Measurements from ENCODE around the gene TLCD1. TPM values are rescaled to one million over a fixed set of nuclear protein-coding genes. Genes with fewer than 3 reads are reported as not detected.

Gene TLCD1
- total RNA-seq, 2 donors from 2014 or later, result 1.1 to 1.4 TPM

GRCh38 chr17:28719021-28719433 lies 7.0 kb downstream of the TLCD1 start:
- H3K36me3 Mint-ChIP-seq (ENCODE audit: low read depth), result peaks cover 3% of the 10 kb centered on the region
- H3K27ac Mint-ChIP-seq, result peak overlapping the region; percentile 98
- H3K27me3 Mint-ChIP-seq, result peaks cover 14% of the 10 kb centered on the region
- no peak for DNase-seq
- no peak for ATAC-seq
- peak overlapping the region; percentile 98 for H3K4me3 Mint-ChIP-seq
- peaks cover 1% of the 10 kb centered on the region for H3K9me3 ChIP-seq (ENCODE audit: control insufficient read depth, low read length, poor library complexity, severe bottlenecking)
- peaks cover 37% of the 10 kb centered on the region for H3K4me1 Mint-ChIP-seq

GRCh38 chr17:28718333-28719020 lies 7.6 kb downstream of the TLCD1 start:
- H3K36me3 Mint-ChIP-seq (ENCODE audit: low read depth), result peaks cover 3% of the 10 kb centered on the region
- H3K4me3 Mint-ChIP-seq, result peak overlapping the region; percentile 41
- no peak for ATAC-seq
- peaks cover 14% of the 10 kb centered on the region for H3K27me3 Mint-ChIP-seq
- no peaks in the 10 kb centered on the region for H3K9me3 ChIP-seq (ENCODE audit: control insufficient read depth, low read length, poor library complexity, severe bottlenecking)
- no peak overlapping the region for H3K27ac Mint-ChIP-seq
- peaks cover 33% of the 10 kb centered on the region for H3K4me1 Mint-ChIP-seq
- DNase-seq, result no peak

- H3K27ac Mint-ChIP-seq, result no peak within 1 kb of the TSS
- peak within 1 kb of the TSS; percentile 41 for H3K4me3 Mint-ChIP-seq
- peaks cover 3% of the 10 kb centered on the region for H3K36me3 Mint-ChIP-seq (ENCODE audit: low read depth)
- H3K4me1 Mint-ChIP-seq, result peaks cover 31% of the 10 kb centered on the region
- DNase-seq, result no peak
- no peaks in the 10 kb centered on the region for H3K9me3 ChIP-seq (ENCODE audit: control insufficient read depth, low read length, poor library complexity, severe bottlenecking)
- no peak for ATAC-seq
- H3K27me3 Mint-ChIP-seq, result peaks cover 14% of the 10 kb centered on the region
These were observed 8.3 kb downstream of the TLCD1 start, which contains the start of gene RAB34 for GRCh38 chr17:28717578-28718332. Gene RAB34, minus strand, starts transcription at chr17:28717868. Its CDS starts 602 bp downstream, at chr17:28717266.

GRCh38 chr17:28716740-28717577 lies 9.1 kb downstream of the TLCD1 start:
- Mint-ChIP-seq H3K36me3 (ENCODE audit: low read depth) (peaks cover 3% of the 10 kb centered on the region), H3K27me3 (peaks cover 14% of the 10 kb centered on the region), H3K4me1 (peaks cover 34% of the 10 kb centered on the region), H3K27ac (no peak overlapping the region), H3K4me3 (no peak overlapping the region)
- ATAC-seq, result no peak
- no peaks in the 10 kb centered on the region for H3K9me3 ChIP-seq (ENCODE audit: control insufficient read depth, low read length, poor library complexity, severe bottlenecking)
- DNase-seq, result no peak

- no peak overlapping the region for H3K4me3 Mint-ChIP-seq
- no peak overlapping the region for H3K27ac Mint-ChIP-seq
- H3K36me3 Mint-ChIP-seq (ENCODE audit: low read depth), result peaks cover 3% of the 10 kb centered on the region
- DNase-seq (no peak), ATAC-seq (no peak)
- H3K4me1 Mint-ChIP-seq, result peaks cover 32% of the 10 kb centered on the region
- peaks cover 14% of the 10 kb centered on the region for H3K27me3 Mint-ChIP-seq
- no peaks in the 10 kb centered on the region for H3K9me3 ChIP-seq (ENCODE audit: control insufficient read depth, low read length, poor library complexity, severe bottlenecking)
These were observed 10.8 kb downstream of the TLCD1 start for GRCh38 chr17:28715217-28715616.

- H3K27me3 Mint-ChIP-seq, result peaks cover 14% of the 10 kb centered on the region
- ATAC-seq (no peak), DNase-seq (no peak)
- H3K4me1 Mint-ChIP-seq, result peaks cover 26% of the 10 kb centered on the region
- no peaks in the 10 kb centered on the region for H3K36me3 Mint-ChIP-seq (ENCODE audit: low read depth)
- H3K9me3 ChIP-seq (ENCODE audit: control insufficient read depth, low read length, poor library complexity, severe bottlenecking), result no peaks in the 10 kb centered on the region
- no peak overlapping the region for H3K27ac Mint-ChIP-seq
- no peak overlapping the region for H3K4me3 Mint-ChIP-seq
These were observed 11.8 kb downstream of the TLCD1 start for GRCh38 chr17:28714281-28714680.

GRCh38 chr17:28712705-28713415 lies 13.2 kb downstream of the TLCD1 start:
- H3K27me3 Mint-ChIP-seq, result peaks cover 14% of the 10 kb centered on the region
- H3K36me3 Mint-ChIP-seq (ENCODE audit: low read depth), result no peaks in the 10 kb centered on the region
- peak overlapping the region; percentile 84 for H3K27ac Mint-ChIP-seq
- peak overlapping the region; percentile 92 for H3K4me3 Mint-ChIP-seq
- DNase-seq (no peak), ATAC-seq (no peak)
- H3K4me1 Mint-ChIP-seq, result peaks cover 20% of the 10 kb centered on the region
- no peaks in the 10 kb centered on the region for H3K9me3 ChIP-seq (ENCODE audit: control insufficient read depth, low read length, poor library complexity, severe bottlenecking)

GRCh38 chr17:28712032-28712704 lies 13.9 kb downstream of the TLCD1 start:
- ATAC-seq (peak; percentile 46), DNase-seq (peak; percentile 43 to 59 (median 56))
- Mint-ChIP-seq H3K27ac (peak overlapping the region; percentile 84), H3K27me3 (peaks cover 14% of the 10 kb centered on the region), H3K4me1 (peaks cover 24% of the 10 kb centered on the region), H3K4me3 (peak overlapping the region; percentile 92), H3K36me3 (ENCODE audit: low read depth) (no peaks in the 10 kb centered on the region)
- H3K9me3 ChIP-seq (ENCODE audit: control insufficient read depth, low read length, poor library complexity, severe bottlenecking), result no peaks in the 10 kb centered on the region

GRCh38 chr17:28711723-28712031 lies 14.4 kb downstream of the TLCD1 start, which contains the start of gene PROCA1:
Gene PROCA1, minus strand, starts transcription at chr17:28711888. Its CDS starts 228 bp downstream, at chr17:28711660.
- Mint-ChIP-seq H3K4me3 (peak within 1 kb of the TSS; percentile 92), H3K4me1 (peaks cover 24% of the 10 kb centered on the region), H3K27me3 (peaks cover 14% of the 10 kb centered on the region), H3K27ac (peak within 1 kb of the TSS; percentile 84), H3K36me3 (ENCODE audit: low read depth) (no peaks in the 10 kb centered on the region)
- no peaks in the 10 kb centered on the region for H3K9me3 ChIP-seq (ENCODE audit: control insufficient read depth, low read length, poor library complexity, severe bottlenecking)
- ATAC-seq (peak; percentile 49), DNase-seq (peak in 1 of 3 donors; percentile 20)

- Mint-ChIP-seq H3K4me1 (peaks cover 24% of the 10 kb centered on the region), H3K27ac (peak overlapping the region; percentile 84), H3K36me3 (ENCODE audit: low read depth) (no peaks in the 10 kb centered on the region), H3K27me3 (peaks cover 14% of the 10 kb centered on the region), H3K4me3 (peak overlapping the region; percentile 92)
- H3K9me3 ChIP-seq (ENCODE audit: control insufficient read depth, low read length, poor library complexity, severe bottlenecking), result no peaks in the 10 kb centered on the region
- ATAC-seq (peak; percentile 92), DNase-seq (peak; percentile 79 to 90 (median 88))
These were observed 14.9 kb downstream of the TLCD1 start for GRCh38 chr17:28710861-28711722.

- peaks cover 3% of the 10 kb centered on the region for H3K36me3 Mint-ChIP-seq (ENCODE audit: low read depth)
- no peak overlapping the region for H3K4me3 Mint-ChIP-seq
- H3K9me3 ChIP-seq (ENCODE audit: control insufficient read depth, low read length, poor library complexity, severe bottlenecking), result no peaks in the 10 kb centered on the region
- no peak for ATAC-seq
- peaks cover 24% of the 10 kb centered on the region for H3K4me1 Mint-ChIP-seq
- DNase-seq, result no peak
- H3K27ac Mint-ChIP-seq, result no peak overlapping the region
- no peaks in the 10 kb centered on the region for H3K27me3 Mint-ChIP-seq
These were observed 18.7 kb downstream of the TLCD1 start for GRCh38 chr17:28707339-28707720.
